GM12878 (cell line): ENCODE measurements around the gene NUDT6. TPM values are rescaled to one million over a fixed set of nuclear protein-coding genes. Genes with fewer than 3 reads are reported as not detected.

ENCODE experiments used
- ATAC-seq: fragments of 200-7000 bp; cut with Tn5 transposase; 3 replicates; pipeline ENCODE4 v1.9.1; 2020; ENCODE audit warnings: mild to moderate bottlenecking, moderate library complexity
- BruUV-seq: library from RNA; stranded (reverse); fragments of 400-500 nt; replicated peaks from 2 replicates; lab custom pipeline; 2021; lab: Mats Ljungman, UMichigan
- CTCF ChIA-PET: fragments of 300-600 bp; sonication (Branson Sonifier 250); formaldehyde crosslinking; extraction: SDS; loops from one replicate; lab custom pipeline; 2021; ENCODE audit warnings: inconsistent platforms; lab: Yijun Ruan, JAX
- POLR2A ChIA-PET: fragments of 350-600 bp; formaldehyde crosslinking; extraction: SDS; loops from one replicate; lab custom pipeline; 2021; ENCODE audit warnings: inconsistent platforms; lab: Charles Lee
- RAD21 ChIA-PET: fragments of 300-600 bp; sonication (Branson Sonifier 250); formaldehyde crosslinking; loops from one replicate; lab custom pipeline; 2023; ENCODE audit warnings: antibody characterized with exemption; ENCODE audit not compliant: unreplicated experiment; lab: Charles Lee
- SMC1A ChIA-PET: fragments of 300-600 bp; sonication (Branson Sonifier 250); formaldehyde crosslinking; loops from one replicate; lab custom pipeline; 2023; ENCODE audit not compliant: unreplicated experiment, uncharacterized antibody; lab: Charles Lee
- DNase-seq: peaks from one replicate; pipeline ENCODE4 v3.0.0-alpha.2; 2011; ENCODE audit warnings: low read depth, low spot score
- FAIRE-seq: peaks from 3 replicates; lab custom pipeline; 2011; peaks lifted over from hg19 to GRCh38; lab: Jason Lieb, UNC
- H2AFZ ChIP-seq: 2 replicates; pipeline ENCODE4 v1.6.0; 2011; ENCODE audit warnings: low read depth, low read length, control low read depth; ENCODE audit not compliant: control insufficient read depth
- H3K27ac ChIP-seq: 2 replicates; pipeline ENCODE4 v1.5.1; 2011; ENCODE audit warnings: control low read depth; ENCODE audit not compliant: control insufficient read depth, insufficient read depth
- H3K27me3 ChIP-seq, 2 experiments: replicated peaks in 1 of 2; 2 replicates each; pipeline versions ENCODE4 v1.6.0 to v1.6.1; 2011; ENCODE audit warnings: low read length in 1 of 2; ENCODE audit not compliant: control insufficient read depth in 2 of 2, insufficient read depth in 2 of 2
- H3K36me3 ChIP-seq, 2 experiments: 2 replicates each; pipeline ENCODE4 v1.5.1; 2011; ENCODE audit warnings: low read length in 1 of 2; ENCODE audit not compliant: control insufficient read depth in 2 of 2, insufficient read depth in 2 of 2
- H3K4me1 ChIP-seq: 2 replicates; pipeline ENCODE4 v1.6.1; 2011; ENCODE audit warnings: mild to moderate bottlenecking, low read length, moderate library complexity, mixed read lengths; ENCODE audit not compliant: control insufficient read depth, insufficient read depth
- H3K4me2 ChIP-seq: 2 replicates; pipeline ENCODE4 v1.6.0; 2011; ENCODE audit warnings: control low read depth; ENCODE audit not compliant: control insufficient read depth, insufficient read depth
- H3K4me3 ChIP-seq: fragments of 200-600 bp; sonication (generic); 2 replicates; pipeline ENCODE4 v1.5.1; 2016
- H3K79me2 ChIP-seq: 2 replicates; pipeline ENCODE4 v1.6.0; 2011; ENCODE audit warnings: low read length; ENCODE audit not compliant: control insufficient read depth, insufficient read depth
- H3K9ac ChIP-seq: 2 replicates; pipeline ENCODE4 v1.8.0; 2011; ENCODE audit warnings: low read length, control low read depth, mixed read lengths; ENCODE audit not compliant: control insufficient read depth, insufficient read depth
- H3K9me3 ChIP-seq: replicated peaks from 3 replicates; pipeline ENCODE4 v1.5.1; 2011; ENCODE audit warnings: mild to moderate bottlenecking, low read length; ENCODE audit not compliant: control insufficient read depth, insufficient read depth
- H4K20me1 ChIP-seq: 2 replicates; pipeline ENCODE4 v1.6.0; 2011; ENCODE audit not compliant: control insufficient read depth, insufficient read depth
- MEF2A ChIP-seq: IDR thresholded peaks from 2 replicates; pipeline ENCODE4 v1.6.1; 2011; ENCODE audit warnings: low read depth, mild to moderate bottlenecking, low read length, moderate library complexity; ENCODE audit not compliant: insufficient read depth
- MYC ChIP-seq: IDR thresholded peaks from 2 replicates; pipeline ENCODE4 v1.6.1; 2011; ENCODE audit warnings: mild to moderate bottlenecking, low read length, moderate library complexity, inconsistent platforms; ENCODE audit not compliant: insufficient read depth, insufficient replicate concordance, insufficient read length, severe bottlenecking
- NFIC ChIP-seq: IDR thresholded peaks from 2 replicates; pipeline ENCODE4 v1.6.1; 2012; ENCODE audit warnings: low read depth, mild to moderate bottlenecking, inconsistent platforms, low read length, moderate library complexity
- SMAD1 ChIP-seq: fragments of 450-650 bp; IDR thresholded peaks from 2 replicates; pipeline ENCODE4 v1.6.1; 2018; ENCODE audit warnings: mild to moderate bottlenecking, low read depth; ENCODE audit not compliant: partially characterized antibody
- SMARCA5 ChIP-seq: fragments of 450-650 bp; IDR thresholded peaks from 2 replicates; pipeline ENCODE4 v1.6.1; 2017; ENCODE audit warnings: mild to moderate bottlenecking
- SRF ChIP-seq, 2 experiments: IDR thresholded peaks; 2 replicates each; pipeline ENCODE4 v1.6.1; 2011; ENCODE audit warnings: low read depth in 2 of 2, low read length in 2 of 2, mild to moderate bottlenecking in 1 of 2, moderate library complexity in 1 of 2
- STAT1 ChIP-seq: fragments of 450-650 bp; conservative IDR thresholded peaks from 2 replicates; pipeline ENCODE4 v1.6.1; 2014; ENCODE audit warnings: antibody characterized with exemption, mild to moderate bottlenecking
- TAF1 ChIP-seq: IDR thresholded peaks from 2 replicates; pipeline ENCODE4 v1.6.1; 2011; ENCODE audit warnings: mild to moderate bottlenecking, low read depth, low read length, borderline replicate concordance
- TBL1XR1 ChIP-seq: IDR thresholded peaks from 2 replicates; pipeline ENCODE4 v1.6.1; 2012; ENCODE audit warnings: low read depth, low read length, improper control_type of control experiment
- TCF7 ChIP-seq: IDR thresholded peaks from 2 replicates; pipeline ENCODE4 v1.6.1; 2014; ENCODE audit warnings: antibody characterized with exemption, borderline replicate concordance
- ZNF384 ChIP-seq: IDR thresholded peaks from 2 replicates; pipeline ENCODE4 v1.6.1; 2012; ENCODE audit warnings: low read depth, mild to moderate bottlenecking, low read length, improper control_type of control experiment, borderline replicate concordance
- WGBS: methylation state at CpG from one replicate; pipeline ENCODE4 v1.1.6; 2016; ENCODE audit warnings: low lambda C conversion rate; ENCODE audit not compliant: insufficient replicate concordance, insufficient coverage; ENCODE audit errors: missing lambda C conversion rate; 5-methylcytosine and 5-hydroxymethylcytosine counted together
- in situ Hi-C: fragments of 300-500 bp; cut with MboI; formaldehyde crosslinking; loops from 9 replicates; pipeline ENCODE4 v1.14.3; 2018; ENCODE audit warnings: mixed read lengths
- intact Hi-C: fragments of 100-400 bp; cut with micrococcal nuclease; formaldehyde crosslinking; loops from one replicate; pipeline ENCODE4 v1.14.2; 2022; ENCODE audit not compliant: unreplicated experiment
- polyA plus RNA-seq, 11 experiments: library from polyadenylated mRNA; depleted of rRNA in 4 of 11; unstranded in 6 of 11; stranded (reverse) in 5 of 11; fragments of >200 nt; fragmentation: Nextera tagmentation in 4 of 11; fragmentation: Illumina TruSeq in 1 of 11; extraction: Ambion mirVana in 4 of 11; extraction: Trizol in 1 of 11; gene quantifications; 1 replicate in 1 of 11; 2 replicates in 10 of 11; pipeline versions ENCODE4 v1.2.1 to v1.2.3, GENCODE V29; 2011 to 2016; ENCODE audit warnings: inconsistent platforms in 2 of 11, missing spikeins in 2 of 11, low read depth in 1 of 11
- total RNA-seq, 4 experiments: library from RNA; depleted of rRNA in 3 of 4; stranded (reverse); fragments of >200 nt in 3 of 4; fragmentation: Illumina TruSeq in 1 of 4; extraction: Trizol in 1 of 4; gene quantifications; 2 replicates each; pipeline versions ENCODE4 v1.2.1 to v1.2.3, GENCODE V29; 2013 to 2021
- TF ChIP-seq, protein P1 (sequence below): IDR thresholded peaks from 2 replicates; pipeline ENCODE4 v1.6.1; 2011; ENCODE audit warnings: mild to moderate bottlenecking, low read depth, low read length, moderate library complexity; ENCODE audit not compliant: insufficient replicate concordance
- TF ChIP-seq, protein P2 (sequence below): fragments of 450-650 bp; IDR thresholded peaks from 2 replicates; pipeline ENCODE4 v1.6.1; 2018; ENCODE audit warnings: mild to moderate bottlenecking, low read depth, moderate library complexity; ENCODE audit not compliant: partially characterized antibody

NUDT6 gene
- total and polyA plus RNA-seq, 10 of the 15 experiments (the other 5 are each of a cell fraction or from before 2014, with no cell fraction given), result 3.9 to 12.4 (median 6.8) TPM

DNA sequence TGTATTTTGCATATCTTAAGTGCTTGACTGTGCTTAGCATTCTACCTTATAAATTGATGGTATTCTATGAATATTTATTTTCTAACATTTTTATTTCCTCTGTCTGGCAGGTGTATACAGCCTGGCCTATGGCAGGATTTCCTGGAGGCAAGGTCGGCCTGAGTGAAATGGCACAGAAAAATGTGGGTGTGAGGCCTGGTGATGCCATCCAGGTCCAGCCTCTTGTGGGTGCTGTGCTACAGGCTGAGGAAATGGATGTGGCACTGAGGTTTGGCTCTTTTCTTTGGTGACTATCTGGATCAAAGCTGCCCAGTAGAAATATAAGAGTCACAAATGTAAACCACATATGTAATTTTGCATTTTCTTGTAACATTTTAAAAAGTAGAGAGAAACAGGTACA lies 6.5 kb upstream of the NUDT6 start:
- ATAC-seq, result no peak
- TF ChIP-seq TAF1 (no peak), MEF2A (no peak), MYC (no peak), STAT1 (no peak), SMARCA5 (no peak), TBL1XR1 (no peak), SMAD1 (no peak), ZNF384 (no peak), SRF (IDR thresholded peaks at IDR 0.05; ENCODE audit: low read depth in 2 of 2, low read length in 2 of 2) (no peak), TCF7 (no peak), NFIC (no peak)
- TF ChIP-seq, protein P1, sequence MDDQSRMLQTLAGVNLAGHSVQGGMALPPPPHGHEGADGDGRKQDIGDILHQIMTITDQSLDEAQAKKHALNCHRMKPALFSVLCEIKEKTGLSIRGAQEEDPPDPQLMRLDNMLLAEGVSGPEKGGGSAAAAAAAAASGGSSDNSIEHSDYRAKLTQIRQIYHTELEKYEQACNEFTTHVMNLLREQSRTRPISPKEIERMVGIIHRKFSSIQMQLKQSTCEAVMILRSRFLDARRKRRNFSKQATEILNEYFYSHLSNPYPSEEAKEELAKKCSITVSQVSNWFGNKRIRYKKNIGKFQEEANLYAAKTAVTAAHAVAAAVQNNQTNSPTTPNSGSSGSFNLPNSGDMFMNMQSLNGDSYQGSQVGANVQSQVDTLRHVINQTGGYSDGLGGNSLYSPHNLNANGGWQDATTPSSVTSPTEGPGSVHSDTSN, result no peak
- TF ChIP-seq, protein P2, sequence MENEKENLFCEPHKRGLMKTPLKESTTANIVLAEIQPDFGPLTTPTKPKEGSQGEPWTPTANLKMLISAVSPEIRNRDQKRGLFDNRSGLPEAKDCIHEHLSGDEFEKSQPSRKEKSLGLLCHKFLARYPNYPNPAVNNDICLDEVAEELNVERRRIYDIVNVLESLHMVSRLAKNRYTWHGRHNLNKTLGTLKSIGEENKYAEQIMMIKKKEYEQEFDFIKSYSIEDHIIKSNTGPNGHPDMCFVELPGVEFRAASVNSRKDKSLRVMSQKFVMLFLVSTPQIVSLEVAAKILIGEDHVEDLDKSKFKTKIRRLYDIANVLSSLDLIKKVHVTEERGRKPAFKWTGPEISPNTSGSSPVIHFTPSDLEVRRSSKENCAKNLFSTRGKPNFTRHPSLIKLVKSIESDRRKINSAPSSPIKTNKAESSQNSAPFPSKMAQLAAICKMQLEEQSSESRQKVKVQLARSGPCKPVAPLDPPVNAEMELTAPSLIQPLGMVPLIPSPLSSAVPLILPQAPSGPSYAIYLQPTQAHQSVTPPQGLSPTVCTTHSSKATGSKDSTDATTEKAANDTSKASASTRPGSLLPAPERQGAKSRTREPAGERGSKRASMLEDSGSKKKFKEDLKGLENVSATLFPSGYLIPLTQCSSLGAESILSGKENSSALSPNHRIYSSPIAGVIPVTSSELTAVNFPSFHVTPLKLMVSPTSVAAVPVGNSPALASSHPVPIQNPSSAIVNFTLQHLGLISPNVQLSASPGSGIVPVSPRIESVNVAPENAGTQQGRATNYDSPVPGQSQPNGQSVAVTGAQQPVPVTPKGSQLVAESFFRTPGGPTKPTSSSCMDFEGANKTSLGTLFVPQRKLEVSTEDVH, result no peak
- ChIA-PET POLR2A (no interaction called here), RAD21 (interaction anchor here (1.2 kb wide), 1 partner anchor 171 kb away, joined by 5 read pairs; no protein-coding TSS in a partner anchor), CTCF (interaction anchor here (0.6 to 4.4 kb wide), 8 partner anchors 9 to 326 kb away, joined by 3 to 37 read pairs (median 23); partner anchors contain the start of genes BBS12 and NUDT6), SMC1A (interaction anchor here (0.8 to 3.7 kb wide), 3 partner anchors 8 to 170 kb away, joined by 3 to 35 read pairs (median 4); no protein-coding TSS in a partner anchor)
- H4K20me1 ChIP-seq, result no peaks in the 10 kb centered on the region
- BruUV-seq, result no TSS peak
- no peaks in the 10 kb centered on the region for H3K27me3 ChIP-seq
- H3K4me1 ChIP-seq, result peaks cover 6% of the 10 kb centered on the region
- intact Hi-C loops, result no loop called here
- H3K4me3 ChIP-seq, result no peak overlapping the region
- H3K4me2 ChIP-seq, result no peak overlapping the region
- no peak for DNase-seq
- H3K27ac ChIP-seq, result no peak overlapping the region
- WGBS, result 100% methylated on average over 1 of the region's 1 CpG
- no peak for FAIRE-seq
- H3K36me3 ChIP-seq, result peaks cover 0 to under 1% of the 10 kb centered on the region in 2 experiments; a peak in 3 of 4 replicates
- no peak overlapping the region for H3K9ac ChIP-seq
- in situ Hi-C loops, result no loop called here
- H2AFZ ChIP-seq, result no peak overlapping the region
- H3K9me3 ChIP-seq, result no peaks in the 10 kb centered on the region
- H3K79me2 ChIP-seq, result peaks cover 4% of the 10 kb centered on the region
